NOMO-1 (cell line): ENCODE measurements around the gene NTN3.

Experiments
- DNase-seq, 2 experiments: peaks; one replicate each; lab custom pipeline; 2025; ENCODE audit not compliant: unreplicated experiment in 2 of 2; lab: John Stamatoyannopoulos, UW

Gene NTN3

DNA sequence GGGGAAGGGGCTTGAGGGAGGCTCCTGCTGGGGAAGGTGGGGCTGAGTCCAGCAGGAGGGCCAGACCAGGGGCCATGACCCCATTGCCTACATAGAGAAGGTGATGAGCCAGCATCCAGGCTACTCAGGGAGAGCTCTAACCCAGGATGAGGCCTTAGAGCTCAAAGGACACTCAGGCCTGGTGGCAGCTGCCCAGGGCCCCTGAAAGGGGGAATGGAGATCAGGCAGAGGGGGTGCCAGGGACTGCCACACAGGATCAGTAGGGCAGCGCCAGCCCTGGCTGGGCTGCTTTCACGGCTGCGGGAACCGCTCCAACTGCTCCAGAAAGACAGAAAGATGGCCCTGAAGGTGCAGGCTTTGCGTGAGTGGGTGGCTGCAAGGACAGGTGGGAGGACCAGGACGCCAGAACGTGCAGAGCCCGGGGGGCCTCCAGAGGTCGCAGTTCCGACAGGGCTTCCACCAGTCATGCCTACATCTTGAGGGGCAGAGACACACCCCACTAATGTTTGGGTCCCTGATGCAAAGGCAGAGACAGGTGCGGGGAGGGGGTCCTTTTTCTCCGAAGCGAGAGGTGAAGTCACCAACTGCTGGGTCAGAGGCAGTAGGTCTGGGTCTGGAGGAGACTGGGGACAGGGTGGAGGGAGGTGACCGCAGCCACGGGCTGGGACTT lies 41.8 kb downstream of the NTN3 start:
- no peak for DNase-seq

DNA sequence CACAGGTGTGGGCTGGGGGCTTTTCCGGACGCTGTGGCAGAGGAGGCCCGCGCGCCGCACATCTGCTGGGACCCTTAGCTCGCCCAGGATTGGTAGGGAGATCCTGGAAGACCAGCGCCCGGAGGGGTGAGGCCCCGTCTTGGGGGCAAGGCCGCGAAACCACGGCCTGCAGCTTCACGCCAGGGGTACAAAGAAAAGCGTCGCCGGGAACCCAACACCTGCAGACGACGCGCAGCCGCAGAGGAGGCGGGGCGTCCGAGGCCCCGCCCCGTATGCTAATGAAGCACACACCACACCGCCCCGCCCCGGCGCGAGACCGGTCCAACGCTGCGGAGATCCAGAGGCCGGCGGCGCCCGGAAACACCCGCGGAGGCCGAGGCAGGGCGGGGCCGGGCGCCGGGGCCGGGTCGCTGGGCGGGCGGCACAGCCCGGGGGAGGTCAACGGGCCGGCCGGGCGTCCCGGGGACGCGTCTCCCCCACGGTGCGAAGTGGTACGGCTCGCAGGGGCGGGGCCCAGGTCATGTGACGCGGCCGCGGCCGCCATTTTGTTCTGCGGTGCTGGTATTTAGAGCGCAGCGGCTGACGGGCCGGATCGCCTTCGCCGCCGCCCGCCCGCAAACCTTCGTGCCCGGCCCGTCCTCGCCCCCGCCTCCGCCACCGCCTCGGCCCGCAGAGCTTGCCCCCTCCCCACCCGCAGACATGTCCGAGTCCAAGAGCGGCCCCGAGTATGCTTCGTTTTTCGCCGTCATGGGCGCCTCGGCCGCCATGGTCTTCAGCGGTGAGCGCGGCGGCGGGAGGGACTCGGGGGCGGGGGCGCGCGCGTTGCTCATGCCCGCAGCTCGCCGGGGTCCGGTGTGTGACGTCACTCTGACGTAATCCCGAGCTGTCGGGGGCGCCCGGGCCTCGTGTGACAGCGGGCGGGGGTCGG lies 42.6 kb downstream of the NTN3 start, which contains the start of gene ATP6V0C:
Gene ATP6V0C (plus strand): TSS at position 548 of the 928 bp plus-strand sequence. CDS start 152 bp downstream, at position 700.
- DNase-seq, result peak; percentile 76 to 90

DNA sequence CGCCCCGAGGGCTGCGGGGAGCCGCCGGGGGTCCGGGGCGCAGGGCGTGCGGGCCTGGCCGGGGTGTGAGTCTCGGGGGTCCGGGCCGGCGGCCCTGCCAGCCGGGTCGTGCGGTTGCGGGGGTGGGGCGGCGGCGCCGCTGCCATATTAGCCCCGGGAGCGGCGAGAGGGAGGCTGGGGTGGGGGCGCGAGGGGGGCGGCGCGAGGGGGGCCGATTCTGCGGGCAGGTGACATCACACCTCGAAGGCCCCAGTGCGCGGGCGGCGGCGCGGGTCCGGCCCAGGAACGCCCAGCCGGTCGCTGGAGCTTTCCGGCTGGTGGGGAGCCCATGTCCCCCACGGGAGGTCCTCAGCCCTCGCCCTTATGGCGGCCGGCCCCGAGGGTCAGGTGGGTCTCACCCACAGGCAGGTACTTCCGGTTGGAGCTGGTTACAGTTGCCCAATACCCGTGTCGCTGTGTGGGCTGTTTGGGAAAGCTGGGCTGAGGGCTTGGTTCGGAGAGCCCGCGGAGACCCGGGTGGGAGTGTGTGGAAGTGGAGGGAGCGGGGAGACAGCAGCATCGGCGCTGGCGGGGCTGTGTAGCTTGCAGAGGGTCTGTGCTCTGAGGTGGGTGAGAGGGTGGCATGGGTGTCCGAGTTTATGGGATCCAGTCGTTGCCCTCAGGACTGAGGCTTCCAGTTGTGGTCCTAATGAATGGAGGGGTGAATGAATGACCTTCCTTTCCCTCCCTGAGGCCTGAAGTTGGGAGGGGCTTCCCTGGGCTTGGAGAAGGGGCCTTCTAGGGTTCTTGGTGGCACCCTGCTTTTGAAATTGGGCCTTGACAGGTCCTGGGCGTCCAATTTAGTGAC lies 43.5 kb downstream of the NTN3 start:
- DNase-seq, result peak; percentile 4 to 10

DNA sequence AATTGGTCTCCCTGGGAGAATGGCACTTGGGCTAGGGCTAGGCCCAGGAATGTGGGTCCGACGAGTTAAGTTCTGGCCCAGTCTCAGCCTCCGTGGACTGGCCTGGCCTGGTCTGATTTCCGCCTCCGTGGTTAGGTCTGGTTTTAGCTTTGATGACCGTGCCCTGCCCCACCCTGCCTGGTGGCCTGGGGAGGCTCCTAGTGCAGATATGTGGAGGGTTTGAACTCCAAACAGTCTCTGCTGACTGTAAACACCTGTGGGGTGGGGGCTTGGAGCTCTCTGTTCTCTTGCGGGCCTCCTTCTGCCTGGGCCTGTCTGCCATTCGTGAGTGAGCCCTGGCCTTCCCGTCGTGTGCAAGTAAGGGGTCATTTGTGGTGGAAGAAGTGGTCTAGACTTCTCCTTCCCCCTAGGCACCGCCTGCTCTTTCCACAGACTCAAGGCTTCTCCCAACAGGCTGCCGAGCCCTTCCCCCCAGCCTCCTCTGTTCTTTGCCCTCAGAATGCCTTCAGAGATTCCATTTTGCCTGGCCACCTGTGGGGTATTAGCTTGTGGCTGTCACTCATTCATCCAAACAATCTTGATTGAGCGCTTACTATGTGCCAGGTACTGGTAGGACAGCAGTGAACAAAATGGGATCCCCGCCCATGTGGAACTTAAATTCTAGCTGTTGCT lies 44.2 kb downstream of the NTN3 start:
- DNase-seq, result peak; percentile 28 to 49

DNA sequence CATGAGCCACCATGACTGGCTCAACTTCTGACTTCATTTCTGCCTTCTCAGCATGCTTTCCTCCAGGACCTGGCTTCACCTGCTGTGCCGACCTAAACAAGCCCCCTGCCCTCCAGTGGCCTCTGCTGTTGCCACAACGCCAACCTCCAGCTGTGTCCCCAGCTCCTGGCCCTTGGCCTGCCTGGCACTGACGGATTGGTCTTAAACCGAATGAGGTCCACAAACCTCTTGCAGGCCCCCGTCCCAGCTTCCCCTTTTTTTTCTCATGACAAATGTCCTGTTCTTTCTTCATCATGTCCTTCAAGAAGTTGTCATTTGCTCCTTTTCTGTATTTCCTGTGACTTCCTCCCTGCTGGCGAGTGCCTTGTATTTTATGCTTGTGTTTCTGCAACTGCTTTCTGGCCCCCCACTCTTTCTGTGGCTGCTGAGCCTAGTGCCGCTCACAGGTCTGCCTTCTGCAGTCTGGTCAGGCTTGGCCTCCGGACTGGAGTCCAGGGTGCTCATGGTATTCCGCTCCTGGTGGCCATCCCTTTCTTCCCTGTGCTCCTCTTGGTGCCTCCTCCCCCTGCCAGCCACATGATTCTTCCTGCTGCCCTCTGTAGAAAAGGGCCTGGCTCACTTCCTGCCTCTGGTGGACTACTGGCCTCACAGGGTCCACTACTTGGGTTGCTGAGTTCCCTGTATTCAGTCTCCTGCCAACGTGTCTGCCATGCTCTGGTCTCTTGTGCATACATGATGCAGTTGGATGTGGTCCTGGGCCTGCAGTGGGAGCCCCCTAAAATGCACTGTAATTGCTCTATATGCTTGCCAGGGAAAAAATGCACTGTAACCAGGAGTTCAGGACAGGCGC lies 45.5 kb downstream of the NTN3 start:
- DNase-seq, result peak; percentile 84 to 91

DNA sequence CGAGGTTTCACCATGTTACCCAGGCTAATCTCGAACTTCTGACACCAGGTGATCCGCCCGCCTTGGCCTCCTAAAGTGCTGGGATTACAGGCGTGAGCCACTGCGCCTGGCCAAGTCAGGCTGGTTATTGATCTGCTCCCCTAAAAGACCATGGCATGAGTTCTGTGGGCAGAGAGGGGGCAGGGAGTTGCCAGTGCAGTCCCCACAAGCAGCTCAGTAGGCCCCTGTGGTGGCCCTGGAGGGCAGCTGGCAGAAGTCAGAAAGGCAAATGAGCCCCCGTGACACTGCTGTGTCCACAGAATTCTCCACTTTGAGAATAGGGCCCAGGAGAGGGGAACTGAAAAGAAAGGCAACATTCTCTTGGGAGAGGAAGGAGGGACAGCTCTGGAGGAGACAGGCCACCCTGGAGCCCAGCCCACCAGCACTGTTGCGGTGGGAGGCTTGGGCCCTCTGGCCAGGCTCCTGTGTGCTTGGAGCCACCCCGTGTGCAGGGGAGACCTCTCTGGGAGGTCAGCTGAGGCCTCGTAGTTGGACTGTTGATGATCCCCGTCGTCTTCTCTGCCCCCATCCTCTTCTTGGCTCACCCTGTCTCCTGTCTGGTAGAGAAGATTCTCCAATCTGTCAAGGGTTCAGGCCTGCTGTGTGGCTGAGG lies 47.0 kb downstream of the NTN3 start:
- no peak for DNase-seq

DNA sequence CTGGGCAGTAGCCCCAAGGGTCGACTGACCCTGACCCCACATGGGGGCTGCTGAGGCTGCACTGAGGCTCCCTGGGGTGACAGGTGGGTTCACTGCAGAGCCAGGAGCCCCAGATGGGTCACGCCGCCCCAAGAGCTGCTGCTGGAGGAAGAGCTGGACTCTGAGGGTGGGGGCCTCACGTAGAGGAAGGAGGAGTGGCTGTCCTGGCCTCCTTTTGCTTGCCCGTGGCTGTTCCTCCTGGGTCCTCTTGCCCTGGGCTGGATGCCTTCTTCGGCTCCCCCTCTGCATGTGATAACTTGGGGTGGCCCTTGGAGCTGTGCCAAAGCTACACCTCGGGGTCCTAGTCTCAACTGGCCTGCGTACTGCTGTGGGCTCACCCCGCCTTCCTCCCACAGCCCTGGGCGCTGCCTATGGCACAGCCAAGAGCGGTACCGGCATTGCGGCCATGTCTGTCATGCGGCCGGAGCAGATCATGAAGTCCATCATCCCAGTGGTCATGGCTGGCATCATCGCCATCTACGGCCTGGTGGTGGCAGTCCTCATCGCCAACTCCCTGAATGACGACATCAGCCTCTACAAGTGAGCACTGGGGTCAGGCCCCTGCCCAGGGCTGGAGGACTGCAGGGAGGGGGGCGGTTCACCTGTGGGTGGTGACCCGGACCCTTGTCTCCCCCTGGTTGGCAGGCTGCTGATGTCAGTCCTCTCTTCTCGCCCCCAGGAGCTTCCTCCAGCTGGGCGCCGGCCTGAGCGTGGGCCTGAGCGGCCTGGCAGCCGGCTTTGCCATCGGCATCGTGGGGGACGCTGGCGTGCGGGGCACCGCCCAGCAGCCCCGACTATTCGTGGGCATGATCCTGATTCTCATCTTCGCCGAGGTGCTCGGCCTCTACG lies 48.0 kb downstream of the NTN3 start:
- no peak for DNase-seq

DNA sequence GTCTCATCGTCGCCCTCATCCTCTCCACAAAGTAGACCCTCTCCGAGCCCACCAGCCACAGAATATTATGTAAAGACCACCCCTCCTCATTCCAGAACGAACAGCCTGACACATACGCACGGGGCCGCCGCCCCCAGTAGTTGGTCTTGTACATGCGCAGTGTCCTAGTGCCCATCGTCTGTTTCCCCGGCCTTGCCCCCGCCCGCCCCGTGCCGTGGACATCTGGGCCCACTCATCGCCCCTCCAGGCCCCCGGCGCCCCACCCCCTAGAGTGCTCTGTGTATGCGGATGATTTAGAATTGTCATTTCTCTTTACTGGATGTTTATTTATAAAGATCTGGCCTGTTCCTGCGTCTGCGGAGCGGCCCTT lies 48.6 kb downstream of the NTN3 start:
- no peak for DNase-seq

DNA sequence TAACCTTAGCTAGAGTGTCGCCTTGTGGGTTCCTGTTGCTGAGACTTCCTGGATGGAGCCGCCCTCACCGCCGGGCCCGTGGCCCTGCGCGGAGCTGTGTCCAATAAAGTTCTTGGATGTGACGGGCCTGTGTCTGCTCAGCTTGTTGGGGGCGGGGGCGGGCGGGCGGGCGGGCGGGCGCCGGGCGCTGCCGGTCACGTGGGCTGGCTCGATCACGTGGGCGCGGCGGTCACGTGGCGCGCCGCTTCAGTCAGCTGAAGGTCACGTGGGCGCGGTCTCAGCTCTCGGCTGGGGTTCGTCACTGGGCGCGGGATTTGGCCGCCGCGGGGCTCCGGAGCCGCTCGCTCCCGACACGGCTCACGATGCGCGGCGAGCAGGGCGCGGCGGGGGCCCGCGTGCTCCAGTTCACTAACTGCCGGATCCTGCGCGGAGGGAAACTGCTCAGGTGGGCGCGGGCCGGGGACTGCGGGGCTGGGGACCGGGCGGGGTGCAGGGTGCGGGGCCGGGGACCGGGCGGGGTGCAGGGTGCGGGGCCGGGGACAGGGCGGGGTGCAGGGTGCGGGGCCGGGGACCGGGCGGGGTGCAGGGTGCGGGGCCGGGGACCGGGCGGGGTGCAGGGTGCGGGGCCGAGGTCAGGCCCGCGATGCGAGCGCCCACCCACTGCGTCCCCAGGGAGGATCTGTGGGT lies 49.1 kb downstream of the NTN3 start, which contains the start of gene AMDHD2:
Gene AMDHD2 (plus strand): TSS at position 275 of the 687 bp plus-strand sequence. CDS start 88 bp downstream, at position 363.
- peak; percentile 91 to 97 for DNase-seq

DNA sequence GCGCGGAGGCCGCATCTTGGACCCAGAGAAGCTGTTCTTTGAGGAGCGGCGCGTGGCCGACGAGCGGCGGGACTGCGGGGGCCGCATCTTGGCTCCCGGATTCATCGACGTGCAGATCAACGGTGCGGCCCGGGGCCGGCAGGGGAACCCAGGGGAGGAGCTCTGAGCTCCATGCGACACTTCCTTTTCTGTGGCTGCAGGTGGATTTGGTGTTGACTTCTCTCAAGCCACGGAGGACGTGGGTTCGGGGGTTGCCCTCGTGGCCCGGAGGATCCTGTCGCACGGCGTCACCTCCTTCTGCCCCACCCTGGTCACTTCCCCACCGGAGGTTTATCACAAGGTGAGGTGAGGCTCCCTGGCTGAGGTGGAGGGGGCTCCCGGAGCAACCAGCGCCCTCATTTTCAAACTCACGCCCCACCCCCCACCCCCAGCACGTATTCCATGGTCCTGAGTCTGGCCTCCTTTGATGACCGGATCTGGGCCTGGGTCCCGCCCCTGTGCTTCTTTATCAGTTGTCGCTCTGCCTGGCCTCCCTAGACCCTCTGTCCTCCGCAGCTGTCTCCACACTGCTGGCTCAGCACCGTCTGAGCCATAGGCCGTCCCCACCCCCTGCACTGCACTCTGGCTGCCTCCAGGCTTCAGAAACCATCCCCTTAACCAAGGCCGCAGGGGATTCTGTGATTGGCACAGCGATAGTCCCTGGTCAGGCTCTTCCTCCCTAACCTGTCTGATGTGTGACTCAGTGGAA lies 49.9 kb downstream of the NTN3 start:
- DNase-seq, result peak; percentile 12 to 31
